Stimulated activated CD8-positive, alpha-beta memory T cell treated with anti-CD3 and anti-CD28 coated beads, Interleukin-2, amount 100 ng/mL, for 48 hours (primary cell): ENCODE data around the gene ZBED5.
"Not testable (repeated sequence)": the region's sequence is repeated elsewhere in the genome, so short reads cannot be mapped to it uniquely, and the experiment has no call there.

Experiments used
- DNase-seq, 2 donors: peaks; one replicate each; pipeline ENCODE4 v3.0.0-alpha.2; 2020; ENCODE audit warnings: low read depth in 2 of 2

The ZBED5 gene

GRCh38 chr11:10838083-10838482 lies 19.8 kb downstream of the ZBED5 start:
- no peak for DNase-seq

GRCh38 chr11:10836884-10837283 lies 21.0 kb downstream of the ZBED5 start:
- DNase-seq = not testable (repeated sequence)

- no peak for DNase-seq
Observed at GRCh38 chr11:10829139-10829538, 28.7 kb downstream of the ZBED5 start.

GRCh38 chr11:10828402-10828801 lies 29.5 kb downstream of the ZBED5 start:
- DNase-seq = no peak

GRCh38 chr11:10824888-10825287 lies 33.0 kb downstream of the ZBED5 start:
- no peak for DNase-seq

GRCh38 chr11:10823152-10823579 lies 34.7 kb downstream of the ZBED5 start:
- DNase-seq = no peak

- not testable (repeated sequence) for DNase-seq
Observed at GRCh38 chr11:10822491-10822890, 35.4 kb downstream of the ZBED5 start.

- DNase-seq = no peak
Observed at GRCh38 chr11:10818594-10818993, 39.3 kb downstream of the ZBED5 start.

GRCh38 chr11:10813945-10814344 lies 43.9 kb downstream of the ZBED5 start:
- no peak for DNase-seq

GRCh38 chr11:10809373-10810160 lies 48.3 kb downstream of the ZBED5 start:
- peak in 1 of 2 donors; percentile 14 for DNase-seq

GRCh38 chr11:10808553-10809372 lies 49.1 kb downstream of the ZBED5 start, which contains the start of gene EIF4G2:
EIF4G2 (minus strand) TSS chr11:10808926.
- peak; percentile 95 for DNase-seq

- no peak for DNase-seq
Observed at GRCh38 chr11:10808235-10808552, 49.7 kb downstream of the ZBED5 start.

- DNase-seq = peak in 1 of 2 donors; percentile 16
Observed at GRCh38 chr11:10807493-10808234, 50.2 kb downstream of the ZBED5 start.

- no peak for DNase-seq
Observed at GRCh38 chr11:10806206-10806605, 51.6 kb downstream of the ZBED5 start.

- DNase-seq = no peak
Observed at GRCh38 chr11:10805741-10806140, 52.1 kb downstream of the ZBED5 start.

- DNase-seq = no peak
Observed at GRCh38 chr11:10803676-10804075, 54.2 kb downstream of the ZBED5 start.
